Measurements from ENCODE around the gene TANGO6. TPM values are rescaled to one million over a fixed set of nuclear protein-coding genes. Genes with fewer than 3 reads are reported as not detected.

Gene TANGO6
- total and polyA plus RNA-seq, 10 of the 15 experiments (the other 5 are each of a cell fraction or from before 2014, with no cell fraction given), result 1.1 to 20.6 (median 11.0) TPM

- TF ChIP-seq CEBPZ (IDR thresholded peaks at IDR 0.05; ENCODE audit: low read depth, low read length) (no peak), MYC (IDR thresholded peaks at IDR 0.05; ENCODE audit: insufficient read depth, insufficient read length, insufficient replicate concordance, low read length, severe bottlenecking) (no peak), SMAD1 (IDR thresholded peaks at IDR 0.05; ENCODE audit: low read depth, partially characterized antibody) (no peak), ZBTB4 (CRISPR knock-in tag; IDR thresholded peaks at IDR 0.05) (no peak), HDGF (IDR thresholded peaks at IDR 0.05) (no peak), TCF3 (IDR thresholded peaks at IDR 0.05; ENCODE audit: borderline replicate concordance, insufficient read depth, low read depth, low read length) (no peak), YBX1 (IDR thresholded peaks at IDR 0.05) (no peak), SPI1 (IDR thresholded peaks at IDR 0.05; ENCODE audit: borderline replicate concordance, insufficient read depth, low read depth, low read length) (no peak)
Observed at GRCh38 chr16:68844211-68844564, 857 bp downstream of the TANGO6 start (continued).
